Neural progenitor cell (in vitro differentiated cells): ENCODE data around the gene KCNQ1.

Experiments
- CTCF ChIP-seq: fragments of 200-600 bp; sonication (generic); IDR thresholded peaks from 2 replicates; pipeline ENCODE4 v1.5.1; 2017; ENCODE audit warnings: antibody characterized with exemption, mild to moderate bottlenecking
- EZH2 ChIP-seq: fragments of 200-600 bp; sonication (generic); IDR thresholded peaks from 2 replicates; pipeline ENCODE4 v1.6.1; 2017; ENCODE audit warnings: antibody characterized with exemption, mild to moderate bottlenecking, moderate library complexity
- EZH2phosphoT487 ChIP-seq: fragments of 200-600 bp; sonication (generic); IDR thresholded peaks from 2 replicates; pipeline ENCODE4 v1.6.1; 2017; ENCODE audit warnings: antibody characterized with exemption

GRCh38 chr11:2703363-2704141 is 258.7 kb downstream of the KCNQ1 start:
- TF ChIP-seq CTCF (no peak), EZH2 (no peak), EZH2phosphoT487 (no peak)
